Stimulated activated CD8-positive, alpha-beta memory T cell treated with anti-CD3 and anti-CD28 coated beads, Interleukin-15, amount 100 ng/mL, for 1 hour (primary cell): Measurements from ENCODE around the gene DCK.

Experiments
- DNase-seq: peaks from one replicate; pipeline ENCODE4 v3.0.0-alpha.2; 2020; ENCODE audit warnings: low read depth

The DCK gene

GRCh38 chr4:71064521-71064920 is 71.1 kb downstream of the DCK start:
- DNase-seq, result no peak

DNA sequence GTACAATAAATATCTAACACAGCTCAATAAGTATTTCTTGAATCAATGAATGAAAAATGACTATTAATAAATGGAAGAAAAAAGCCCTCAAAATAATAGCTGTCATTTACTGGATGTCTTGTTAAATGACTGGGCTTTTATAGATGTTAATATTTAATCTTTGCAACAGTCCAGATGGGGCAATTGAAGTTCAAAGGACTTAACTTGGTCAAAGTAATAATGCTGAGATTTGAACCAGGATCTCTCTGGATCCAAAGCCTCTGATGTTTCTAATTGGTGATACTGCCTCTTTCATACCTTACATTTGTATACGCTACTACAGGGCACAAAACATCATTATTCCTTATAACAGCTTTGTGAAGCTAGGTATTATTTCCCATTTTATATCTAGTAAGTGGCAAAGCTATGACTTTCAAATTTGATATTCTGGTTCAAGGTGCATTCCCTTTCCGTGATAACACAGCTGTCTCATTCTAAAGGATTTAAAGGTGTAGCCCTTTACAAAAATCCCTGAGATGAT is 72.6 kb downstream of the DCK start:
- DNase-seq, result no peak

- DNase-seq, result no peak
Observed at GRCh38 chr4:71066737-71067716, 73.6 kb downstream of the DCK start.

- no peak for DNase-seq
Observed at GRCh38 chr4:71069063-71069462, 75.6 kb downstream of the DCK start.

GRCh38 chr4:71070015-71070414 is 76.6 kb downstream of the DCK start:
- no peak for DNase-seq

GRCh38 chr4:71074452-71075299 is 81.2 kb downstream of the DCK start:
- no peak for DNase-seq
